ENCODE results near the gene MAGEA2. TPM values are rescaled to one million over a fixed set of nuclear protein-coding genes. Genes with fewer than 3 reads are reported as not detected.
"Not testable (repeated sequence)": the region's sequence is repeated elsewhere in the genome, so short reads cannot be mapped to it uniquely, and the experiment has no call there.

MAGEA2 gene
- total RNA-seq, 1 experiment from 2014 or later, result 93.8 TPM

GRCh38 chrX:152713195-152713594, 40.4 kb downstream of the MAGEA2 start:
- DNase-seq (ENCODE audit: low read depth), result not testable (repeated sequence)

GRCh38 chrX:152709173-152709572, 44.5 kb downstream of the MAGEA2 start, which contains the start of gene CSAG2:
CSAG2 (minus strand) TSS chrX:152709273; CDS start chrX:152709112, 161 bp downstream.
- DNase-seq (ENCODE audit: low read depth), result not testable (repeated sequence)

- DNase-seq (ENCODE audit: low read depth), result not testable (repeated sequence)
Measured at GRCh38 chrX:152706500-152706899, 47.1 kb downstream of the MAGEA2 start.

GRCh38 chrX:152700390-152700789, 53.3 kb downstream of the MAGEA2 start:
- not testable (repeated sequence) for DNase-seq (ENCODE audit: low read depth)

Other genes starting within 250 kb of the MAGEA2 start
- gene GABRQ, start 115.9 kb downstream of the MAGEA2 start, total RNA-seq (2014; rRNA removed; shearing (Covaris generic)), result not detected in 2 replicates
- 216 and 247 TPM in 2 replicates for gene MAGEA3, start 55.0 kb downstream of the MAGEA2 start, total RNA-seq (2014; rRNA removed; shearing (Covaris generic))
- 2.9 and 6.1 TPM in 2 replicates for gene CSAG2, start 44.6 kb downstream of the MAGEA2 start, total RNA-seq (2014; rRNA removed; shearing (Covaris generic))
- 18.4 and 30.0 TPM in 2 replicates for gene MAGEA2B, start 39.2 kb downstream of the MAGEA2 start, total RNA-seq (2014; rRNA removed; shearing (Covaris generic))
- gene CSAG1, start 20.1 kb downstream of the MAGEA2 start, total RNA-seq (2014; rRNA removed; shearing (Covaris generic)), result 63.8 and 71.6 TPM in 2 replicates
- gene MAGEA12, start 20.1 kb downstream of the MAGEA2 start, total RNA-seq (2014; rRNA removed; shearing (Covaris generic)), result 142 and 151 TPM in 2 replicates
- 2.3 and 2.6 TPM in 2 replicates for gene CSAG3, start 5.4 kb upstream of the MAGEA2 start, total RNA-seq (2014; rRNA removed; shearing (Covaris generic))
- gene MAGEA6, start 15.8 kb upstream of the MAGEA2 start, total RNA-seq (2014; rRNA removed; shearing (Covaris generic)), result 208 and 228 TPM in 2 replicates
- gene CETN2, start 76.9 kb upstream of the MAGEA2 start, total RNA-seq (2014; rRNA removed; shearing (Covaris generic)), result 19.4 and 21.0 TPM in 2 replicates
- 36.7 and 43.2 TPM in 2 replicates for gene NSDHL, start 77.2 kb upstream of the MAGEA2 start, total RNA-seq (2014; rRNA removed; shearing (Covaris generic))
- 12.2 and 16.2 TPM in 2 replicates for gene ZNF185, start 144.2 kb upstream of the MAGEA2 start, total RNA-seq (2014; rRNA removed; shearing (Covaris generic))
- gene PNMA5, start 240.3 kb upstream of the MAGEA2 start, total RNA-seq (2014; rRNA removed; shearing (Covaris generic)), result not detected in 2 replicates